Activated gamma-delta T cell (primary cell): ENCODE results near the gene FBXL2.
"Not testable (repeated sequence)": the region's sequence is repeated elsewhere in the genome, so short reads cannot be mapped to it uniquely, and the experiment has no call there.

Source experiments
- DNase-seq: peaks from one replicate; lab custom pipeline; 2025; lab: John Stamatoyannopoulos, UW

Gene FBXL2

DNA sequence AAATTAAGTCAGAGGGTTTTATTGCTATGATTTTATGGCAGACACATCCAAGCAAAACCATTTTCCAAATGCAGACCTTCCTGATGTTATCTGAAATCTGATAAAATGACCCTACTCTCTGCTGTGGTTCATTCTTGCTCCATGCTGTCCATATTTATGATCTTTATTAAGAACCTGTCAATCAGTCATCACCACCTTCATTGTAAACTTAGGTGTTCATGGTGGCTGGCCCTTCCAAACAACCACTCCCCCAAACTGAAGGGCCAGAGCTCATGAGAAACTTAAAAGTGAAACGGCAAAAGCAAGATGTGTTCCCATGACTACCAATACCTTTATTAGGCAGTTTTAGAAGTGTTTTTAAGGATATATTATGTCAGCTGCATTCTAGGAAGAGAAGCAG is 109.4 kb downstream of the FBXL2 start:
- no peak for DNase-seq

DNA sequence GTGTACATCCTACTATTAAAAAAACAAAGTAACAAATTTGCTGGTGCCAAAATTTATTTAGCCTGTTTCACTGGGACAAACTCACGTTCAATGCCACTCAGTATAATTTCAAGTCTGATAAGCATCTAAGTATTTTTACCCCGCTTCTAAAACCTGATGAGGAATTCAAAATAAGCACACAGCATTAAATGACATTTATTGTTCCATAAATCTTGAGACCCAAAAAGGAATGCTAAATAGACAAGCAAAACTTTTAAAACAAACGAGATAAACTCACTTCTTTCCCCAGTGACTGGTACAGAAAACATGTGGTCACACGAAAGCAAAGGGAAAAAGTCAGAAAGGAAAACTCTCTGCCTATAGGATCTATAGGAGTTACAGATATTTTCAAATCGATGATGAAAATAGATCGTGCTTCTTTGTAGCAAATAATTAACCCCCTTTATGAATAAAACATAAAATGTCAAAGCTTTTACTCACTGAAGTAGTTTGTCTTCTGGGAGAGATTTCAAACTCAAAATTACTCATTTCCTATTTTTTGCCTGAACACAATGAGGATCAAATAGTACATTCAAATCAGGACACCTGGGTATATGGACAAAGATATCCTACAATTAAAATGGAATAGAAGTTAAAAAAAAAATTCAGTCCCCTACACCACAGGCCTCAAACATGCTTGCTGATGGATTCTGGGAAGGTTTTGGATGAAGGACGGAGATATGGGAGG is 111.3 kb downstream of the FBXL2 start:
- DNase-seq, result no peak

DNA sequence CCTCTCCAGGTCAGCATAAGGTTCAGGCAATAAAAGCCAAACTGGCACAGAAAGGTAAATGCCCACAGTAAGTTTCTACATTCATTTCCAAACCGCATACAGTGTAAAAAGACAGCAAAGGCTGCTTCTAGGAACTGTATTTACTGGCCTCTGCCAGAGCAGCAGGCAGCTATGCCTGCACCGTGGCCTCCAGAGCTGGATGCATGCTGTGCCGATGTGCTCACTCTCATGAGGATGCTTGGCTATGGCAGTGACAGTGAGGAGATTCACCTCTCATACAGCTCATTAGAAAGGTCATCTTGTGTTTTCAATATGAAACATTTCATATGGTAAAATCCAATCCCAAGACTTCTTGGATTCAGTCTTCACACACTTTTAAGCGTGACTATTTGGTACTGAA is 112.7 kb downstream of the FBXL2 start:
- no peak for DNase-seq

DNA sequence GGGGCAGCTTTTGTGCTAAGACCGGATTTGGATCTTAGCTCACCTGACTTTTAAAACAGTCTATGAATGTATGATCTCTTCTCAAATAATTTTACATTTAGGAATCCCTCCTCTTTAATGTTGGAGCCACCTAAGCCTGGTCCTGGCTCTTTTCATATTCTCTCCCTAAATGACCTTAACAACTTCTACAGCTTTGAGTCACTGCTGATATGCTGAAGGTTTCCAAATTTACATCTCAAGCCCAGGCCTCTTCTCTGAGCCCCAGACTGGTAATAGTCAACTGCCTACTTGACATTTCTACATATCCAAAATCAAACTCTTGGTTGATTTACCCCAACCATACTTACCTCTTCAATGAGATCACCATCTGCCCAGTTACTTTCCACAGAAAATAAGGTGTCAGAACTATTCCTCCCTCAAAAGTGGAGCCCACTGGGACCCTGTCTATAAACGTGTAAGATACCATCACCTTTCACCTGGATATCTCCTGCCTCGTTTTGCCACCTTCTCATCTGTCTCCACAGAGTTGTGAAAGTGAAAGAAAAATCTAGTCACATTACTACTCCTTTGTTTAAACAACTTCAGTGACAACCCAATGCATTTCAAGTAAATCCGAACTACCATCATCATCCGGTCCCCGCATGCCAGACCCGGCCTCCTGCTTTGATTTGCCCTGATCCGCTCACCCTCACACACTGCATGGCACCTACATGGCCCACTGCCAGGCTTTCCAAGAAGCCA is 114.2 kb downstream of the FBXL2 start:
- DNase-seq, result no peak

DNA sequence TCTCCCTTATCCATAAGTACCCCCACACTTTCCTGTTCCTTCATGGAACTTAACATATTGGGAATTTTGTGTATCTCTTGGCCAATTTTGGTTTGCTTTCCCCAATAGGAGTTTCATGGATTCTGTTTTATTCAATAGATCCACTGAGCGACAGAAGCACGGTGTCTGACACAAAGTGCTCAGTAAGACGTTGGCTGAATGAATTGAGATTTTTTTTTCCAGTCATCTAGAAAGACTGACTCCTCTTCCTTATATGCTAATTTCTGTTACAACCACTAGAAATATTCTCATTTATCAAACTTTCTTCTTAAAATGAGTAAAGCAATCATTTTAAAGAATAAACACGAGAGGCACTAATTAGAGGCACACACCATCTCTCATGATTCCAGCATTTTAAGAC is 114.9 kb downstream of the FBXL2 start:
- DNase-seq, result no peak

DNA sequence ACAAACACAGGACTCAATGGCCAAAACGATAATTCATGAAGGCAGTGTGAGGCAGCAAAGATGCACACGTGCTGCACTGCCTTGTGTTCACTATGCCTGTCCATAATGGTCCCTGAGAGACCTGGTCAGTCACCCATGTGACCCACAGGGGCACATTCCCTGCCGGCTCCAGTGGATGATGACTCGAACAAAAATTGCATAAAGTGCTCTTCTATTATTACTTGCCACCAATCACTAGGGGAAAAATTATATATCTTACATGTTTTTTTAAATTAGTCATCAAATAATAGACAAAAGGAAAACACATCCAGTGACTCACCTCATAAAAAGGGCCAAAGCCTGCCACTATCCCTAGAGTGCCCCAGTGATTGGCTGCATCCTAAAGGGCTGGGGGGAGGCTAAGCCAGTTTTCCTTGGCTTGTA is 115.5 kb downstream of the FBXL2 start:
- no peak for DNase-seq

DNA sequence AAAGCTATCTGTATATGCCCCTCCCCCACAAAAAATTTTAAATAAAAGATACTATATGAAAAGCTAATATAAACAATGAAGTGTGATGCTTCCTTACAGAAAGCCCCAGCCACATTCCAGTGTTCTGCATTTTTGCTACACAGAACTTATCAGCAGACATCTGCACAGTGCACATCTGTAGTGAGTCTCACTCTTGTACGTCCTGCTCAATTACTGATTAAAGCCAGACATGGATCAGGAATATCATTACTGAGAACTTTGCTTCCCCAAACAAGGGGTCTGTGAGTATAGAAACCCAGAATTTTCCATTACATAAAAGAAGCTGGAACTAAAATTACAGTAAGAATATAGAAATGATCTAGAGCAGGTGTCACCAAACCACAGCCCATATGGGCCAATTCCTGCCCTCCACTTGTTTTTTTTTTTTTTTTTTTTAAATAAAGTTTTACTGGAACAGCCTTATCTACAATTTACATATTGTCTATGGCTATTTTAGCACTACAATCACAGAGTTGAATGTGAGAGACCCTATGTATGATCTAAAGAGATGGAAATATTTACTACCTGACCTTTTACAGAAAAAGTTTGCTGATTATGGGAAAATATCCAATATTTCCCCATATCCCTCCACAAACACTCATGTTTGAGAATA is 117.3 kb downstream of the FBXL2 start:
- DNase-seq, result no peak

DNA sequence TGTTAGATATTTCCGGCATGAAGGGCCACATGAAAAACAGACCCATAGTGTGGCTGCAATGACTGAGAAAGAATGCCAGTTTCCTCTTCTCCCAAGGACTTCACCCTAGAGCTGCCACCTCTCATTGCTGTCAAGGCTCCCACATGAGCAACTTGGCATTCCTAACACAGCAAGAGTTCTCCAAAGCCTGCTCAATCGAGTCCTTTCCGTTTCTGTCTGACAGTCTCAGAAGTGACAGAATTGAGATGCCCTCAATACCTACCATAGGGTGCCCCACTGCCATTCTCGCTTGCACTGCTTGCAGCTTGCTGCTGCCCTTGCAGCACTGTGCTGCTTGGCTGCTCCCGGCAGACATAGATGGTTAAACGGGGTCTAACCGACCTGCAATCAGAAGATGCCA is 118.7 kb downstream of the FBXL2 start:
- DNase-seq, result no peak

DNA sequence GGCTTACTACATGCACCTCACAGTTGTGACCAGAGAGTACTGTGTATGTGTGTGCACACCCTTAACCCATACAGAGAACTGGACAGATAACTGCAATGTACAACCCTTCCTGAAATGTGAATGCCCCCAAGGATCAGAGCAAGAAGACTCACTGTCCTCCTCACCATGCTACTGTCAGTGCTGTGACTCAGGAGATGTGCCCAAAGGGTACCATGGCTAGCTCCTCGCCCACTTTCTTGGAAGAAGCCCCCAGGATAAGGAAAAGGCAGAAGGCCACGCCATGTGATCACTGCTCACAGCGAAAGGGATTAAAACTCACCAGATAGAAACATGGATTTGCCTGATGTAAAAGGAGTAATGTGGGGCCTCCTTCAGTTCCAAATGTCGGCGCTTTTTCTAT is 121.2 kb downstream of the FBXL2 start:
- no peak for DNase-seq

DNA sequence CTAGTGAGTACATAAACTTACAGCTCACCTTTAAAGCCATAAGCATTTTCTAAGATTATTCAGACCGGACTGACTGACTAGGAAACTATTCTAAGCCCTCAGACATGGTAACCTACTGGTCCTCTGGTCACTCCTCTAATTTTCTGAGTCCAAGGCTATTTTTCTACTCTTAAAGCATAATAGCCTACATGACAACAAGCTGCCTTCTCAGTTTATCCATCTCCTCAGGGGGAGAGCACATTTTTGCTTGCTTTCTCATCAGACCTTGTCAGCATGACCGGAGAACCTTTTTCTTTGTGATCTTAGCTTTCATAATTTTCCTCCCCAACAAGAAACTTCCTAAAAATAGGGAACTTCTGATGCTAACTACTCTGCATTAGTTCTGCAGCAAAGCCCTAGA is 124.5 kb downstream of the FBXL2 start:
- DNase-seq, result no peak

DNA sequence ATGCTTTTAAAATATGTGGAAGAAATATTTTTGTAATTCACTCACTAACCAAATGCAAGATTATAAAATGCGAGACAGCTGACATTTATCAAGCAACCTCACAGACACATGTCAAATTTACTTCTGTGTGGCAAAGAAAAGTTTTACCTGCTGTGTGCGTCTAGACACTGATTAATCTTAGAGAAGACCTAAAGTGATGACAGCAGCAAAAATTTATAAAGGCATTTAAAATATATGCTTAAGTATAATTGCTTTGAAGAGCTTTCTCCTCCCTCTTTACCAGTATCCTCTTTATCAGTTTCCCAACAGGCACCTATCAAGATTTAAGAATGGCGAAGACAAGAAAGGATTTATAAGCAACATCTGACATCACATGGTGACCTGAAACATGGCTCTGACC is 125.7 kb downstream of the FBXL2 start:
- no peak for DNase-seq

DNA sequence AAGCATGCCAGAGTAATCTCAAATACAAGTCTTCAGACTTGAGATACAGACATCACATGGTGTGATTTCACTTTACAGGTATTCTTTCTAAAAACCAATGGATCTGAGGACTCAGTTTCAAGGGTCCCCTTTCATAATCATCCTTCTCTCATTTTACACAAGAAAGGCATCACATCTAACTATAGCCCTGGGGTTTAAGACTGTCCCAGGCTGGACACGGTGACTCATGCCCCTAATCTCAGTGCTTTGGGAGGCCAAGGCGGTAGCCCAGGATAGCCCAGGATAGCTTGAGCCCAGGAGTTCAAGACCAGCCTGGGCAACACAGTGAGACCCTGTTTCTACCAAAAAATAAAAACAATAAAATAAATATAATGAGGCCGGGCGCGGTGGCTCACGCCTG is 126.5 kb downstream of the FBXL2 start:
- no peak for DNase-seq

DNA sequence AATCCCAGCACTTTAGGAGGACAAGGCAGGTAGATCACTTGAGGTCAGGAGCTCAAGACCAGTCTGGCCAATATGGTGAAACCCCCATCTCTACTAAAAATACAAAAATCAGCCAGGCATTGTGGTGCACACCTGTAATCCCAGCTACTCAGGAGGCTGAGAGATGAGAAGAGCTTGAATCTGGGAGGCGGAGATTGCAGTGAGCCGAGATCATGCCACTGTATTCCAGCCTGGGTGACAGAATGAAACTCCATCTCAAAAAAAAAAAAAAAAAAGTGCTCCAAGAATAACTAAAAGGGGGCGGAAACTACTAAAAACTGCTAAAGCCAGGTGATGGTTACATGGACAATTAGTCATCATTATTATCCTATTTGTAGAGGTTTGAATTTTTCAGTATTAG is 133.6 kb downstream of the FBXL2 start:
- not testable (repeated sequence) for DNase-seq

DNA sequence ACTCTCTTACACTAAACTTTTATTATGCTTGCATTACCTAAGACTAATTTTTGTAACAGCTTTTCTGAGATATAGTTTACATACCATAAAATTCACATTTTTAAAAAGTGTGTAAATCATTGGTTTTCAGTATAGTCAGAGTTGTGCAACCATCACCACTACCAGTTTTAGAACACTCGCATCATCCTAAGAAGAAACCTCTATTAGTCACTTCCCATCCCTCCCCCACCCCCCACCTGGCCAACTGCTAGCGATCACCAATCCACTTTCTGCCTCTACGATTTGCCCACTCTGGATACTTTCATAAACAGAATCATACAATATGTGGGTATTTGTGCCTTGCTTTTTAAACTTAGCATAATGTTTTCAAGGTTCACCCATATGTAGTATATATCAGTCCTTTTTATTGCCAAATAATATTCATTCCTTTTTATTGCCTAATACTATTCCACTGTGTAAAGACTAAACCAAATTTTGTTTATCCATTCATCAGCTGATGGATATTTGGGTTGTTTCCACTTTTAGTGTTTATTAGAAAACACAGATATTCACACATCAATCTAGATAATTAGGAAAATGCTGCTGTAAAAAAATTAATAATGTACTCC is 139.9 kb downstream of the FBXL2 start:
- no peak for DNase-seq

DNA sequence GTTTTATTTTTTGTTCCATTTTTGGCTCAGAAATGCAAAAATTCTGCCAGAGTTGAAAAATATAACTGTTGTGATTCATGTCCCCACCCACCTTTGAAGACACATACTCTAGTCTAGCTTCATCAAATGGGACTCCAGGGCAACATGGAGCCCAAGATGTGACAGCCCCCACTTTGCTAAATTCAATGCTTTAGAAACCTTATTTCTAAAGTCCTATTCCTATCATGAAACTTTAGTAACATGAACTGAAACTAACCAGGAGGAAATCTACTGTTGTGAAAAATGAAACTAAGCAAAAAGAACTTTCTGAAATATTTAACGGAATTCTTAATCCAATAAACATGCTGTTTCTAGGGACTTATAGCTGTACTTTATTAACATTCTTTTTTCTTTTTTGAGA is 142.7 kb downstream of the FBXL2 start:
- DNase-seq, result no peak

DNA sequence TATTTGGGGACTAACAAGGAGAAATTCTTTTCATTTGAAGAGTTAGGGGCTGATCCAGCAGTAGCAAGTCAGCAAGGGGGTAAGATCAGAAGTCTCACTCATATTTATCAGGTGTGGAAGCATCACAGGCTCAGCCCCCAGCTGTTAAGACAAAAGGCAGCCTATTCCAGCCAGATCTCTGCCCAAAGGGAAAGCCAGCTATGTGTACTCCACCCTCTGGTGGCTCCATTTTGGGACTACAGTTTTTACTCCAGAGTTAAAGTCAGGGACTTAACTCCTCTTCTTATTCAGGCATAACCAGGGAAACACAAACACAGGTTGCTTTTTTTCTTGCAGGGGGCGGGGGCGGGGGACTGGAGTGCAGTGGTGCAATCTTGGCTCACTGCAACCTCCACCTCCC is 143.7 kb downstream of the FBXL2 start:
- no peak for DNase-seq

DNA sequence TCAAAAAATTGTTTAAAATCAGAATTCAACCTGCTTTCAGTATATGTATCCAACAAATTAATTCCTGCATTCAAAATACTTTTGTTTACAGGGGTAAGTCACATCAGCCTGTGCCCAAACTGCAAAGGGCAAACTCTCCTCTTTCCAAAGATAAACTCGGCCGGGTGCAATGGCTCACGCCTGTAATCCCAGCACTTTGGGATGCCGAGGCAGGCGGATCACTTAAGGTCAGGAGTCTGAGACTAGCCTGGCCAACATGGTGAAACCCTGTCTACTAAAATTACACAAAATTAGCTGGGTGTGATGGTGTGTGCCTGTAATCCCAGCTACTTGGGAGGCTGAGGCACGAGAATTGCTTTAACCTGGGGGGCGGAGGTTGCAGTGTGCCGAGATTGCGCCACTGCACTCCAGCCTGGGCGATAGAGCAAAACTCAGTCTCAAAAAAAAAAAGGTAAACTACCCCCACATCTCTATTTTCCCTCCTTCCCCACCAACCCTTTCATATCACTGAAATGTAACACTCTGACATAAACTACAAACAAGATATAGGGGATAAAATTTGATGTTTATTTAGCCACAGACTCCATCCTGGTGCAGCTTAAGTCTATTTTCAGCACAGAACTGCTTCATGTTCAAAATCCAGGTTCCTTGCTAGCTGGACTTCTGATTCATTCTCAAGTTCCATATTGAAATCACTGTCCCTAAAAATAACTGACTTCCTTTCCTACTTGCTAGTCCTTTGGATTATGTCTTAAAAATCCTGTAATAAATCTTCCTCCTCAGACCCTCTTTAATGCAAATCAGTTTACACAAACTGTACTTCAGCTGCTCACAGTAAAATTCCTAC is 147.6 kb downstream of the FBXL2 start:
- no peak for DNase-seq

DNA sequence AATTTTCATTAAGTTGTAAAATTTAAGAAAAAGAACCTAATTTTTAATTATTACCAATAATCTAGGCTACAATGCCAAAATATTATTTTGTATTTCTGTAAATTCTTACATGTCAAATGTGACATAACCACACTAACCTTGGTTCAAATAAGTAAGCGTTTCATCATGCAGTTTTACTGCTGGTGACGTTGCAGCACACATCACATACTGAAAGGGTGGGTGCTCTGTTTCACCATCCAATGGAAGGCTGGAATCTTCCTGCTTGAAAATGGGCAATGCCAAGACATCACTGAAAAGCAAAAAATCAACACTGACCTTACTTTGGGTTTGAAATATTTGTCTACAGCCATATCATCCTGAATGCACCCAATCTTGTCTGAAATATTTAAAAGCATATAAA is 148.2 kb downstream of the FBXL2 start:
- no peak for DNase-seq

DNA sequence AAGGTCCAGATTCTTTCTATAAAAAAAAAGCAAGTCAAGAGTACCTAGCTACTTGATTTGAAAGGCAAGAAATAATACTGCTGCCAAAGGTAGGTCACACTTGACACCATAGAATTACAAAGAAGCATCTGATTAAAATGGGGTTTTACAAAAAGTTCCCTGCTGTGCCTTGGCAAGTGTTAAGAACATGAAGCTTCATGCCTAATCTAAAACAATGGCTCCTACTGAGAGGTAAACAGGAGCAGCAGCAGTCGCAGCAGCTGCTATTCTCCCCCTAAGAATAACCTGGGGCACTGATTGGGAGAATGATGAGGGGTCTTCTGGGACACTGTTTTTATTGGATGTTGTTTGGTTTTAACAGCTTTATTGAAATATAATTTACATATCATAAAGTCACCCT is 148.8 kb downstream of the FBXL2 start:
- DNase-seq, result no peak

DNA sequence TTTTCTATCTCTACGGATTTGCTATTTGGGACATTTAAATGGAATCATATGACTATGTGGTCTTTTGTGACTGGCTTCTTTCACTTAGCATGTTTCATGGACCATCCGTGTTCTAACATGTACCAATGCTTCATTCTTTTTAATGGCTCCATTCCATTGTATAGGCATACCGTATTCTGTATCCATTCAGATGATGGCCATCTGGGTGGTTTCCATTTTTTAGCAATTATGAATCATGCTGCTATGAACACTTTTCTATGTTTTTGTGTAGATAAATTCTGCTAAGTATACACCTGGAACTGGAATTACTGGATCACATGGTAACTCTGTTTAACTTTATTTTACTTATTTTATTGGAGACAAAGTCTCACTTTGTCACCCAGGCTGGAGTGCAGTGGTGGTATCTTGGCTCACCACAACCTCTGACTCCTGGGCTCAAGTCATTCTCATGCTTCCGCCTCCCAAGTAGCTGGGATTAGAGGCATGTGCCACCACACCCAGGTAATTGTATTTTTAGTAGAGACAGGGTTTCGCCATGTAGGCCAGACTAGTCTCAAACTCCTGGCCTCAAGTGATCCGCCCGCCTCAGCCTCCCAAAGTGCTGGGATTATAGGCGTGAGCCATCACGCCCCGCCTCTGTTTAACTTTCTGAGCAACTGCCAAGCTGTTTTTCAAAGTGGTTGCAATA is 149.5 kb downstream of the FBXL2 start:
- no peak for DNase-seq

DNA sequence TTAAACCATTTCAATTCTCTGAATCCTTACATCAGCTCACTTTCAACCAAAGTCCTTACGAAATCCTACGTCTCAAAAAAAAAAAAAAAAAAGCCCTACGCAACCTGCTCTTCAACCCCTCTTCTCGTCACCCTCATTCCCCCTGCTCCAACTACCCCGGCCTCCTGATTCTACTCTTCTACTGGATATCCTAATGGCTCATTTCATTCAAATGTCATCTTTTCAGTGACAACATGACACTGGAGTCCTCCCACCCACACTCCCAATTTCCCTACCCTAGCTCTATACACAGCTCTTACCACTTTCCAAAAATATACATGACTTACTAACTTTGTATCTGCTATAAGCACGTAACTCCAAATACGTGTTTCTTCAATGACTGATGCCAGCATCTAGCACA is 151.5 kb downstream of the FBXL2 start:
- no peak for DNase-seq
